ACC112 (cell line): ENCODE measurements around the gene DCAF6.
A peak's percentile ranks its signal among the peaks of the same experiment; 100 is the strongest.

Experiments
- H2AFZ ChIP-seq: fragments of 200-600 bp; sonication (generic); one replicate; pipeline ENCODE4 v1.6.0; 2017; ENCODE audit warnings: antibody characterized with exemption, low read length; ENCODE audit not compliant: unreplicated experiment
- H3K27ac ChIP-seq: fragments of 200-600 bp; sonication (generic); 2 replicates; pipeline ENCODE4 v1.5.1; 2014; ENCODE audit warnings: low read depth, mild to moderate bottlenecking, antibody characterized with exemption, low read length, moderate library complexity
- H3K27me3 ChIP-seq: fragments of 200-600 bp; sonication (generic); 2 replicates; pipeline ENCODE4 v1.6.1; 2014; ENCODE audit warnings: mild to moderate bottlenecking, antibody characterized with exemption, low read length, moderate library complexity, mixed read lengths; ENCODE audit not compliant: insufficient read depth
- H3K36me3 ChIP-seq: fragments of 200-600 bp; sonication (generic); 2 replicates; pipeline ENCODE4 v1.6.1; 2016; ENCODE audit warnings: mild to moderate bottlenecking, antibody characterized with exemption, low read length, moderate library complexity, mixed read lengths; ENCODE audit not compliant: insufficient read depth
- H3K4me1 ChIP-seq: fragments of 200-600 bp; sonication (generic); one replicate; pipeline ENCODE4 v1.6.1; 2016; ENCODE audit warnings: low read length, mixed read lengths; ENCODE audit not compliant: insufficient read depth, unreplicated experiment, control insufficient read depth
- H3K4me3 ChIP-seq: fragments of 200-600 bp; sonication (generic); 2 replicates; pipeline ENCODE4 v1.5.1; 2014; ENCODE audit warnings: mild to moderate bottlenecking, low read depth, low read length
- H3K79me2 ChIP-seq: fragments of 200-600 bp; sonication (generic); one replicate; pipeline ENCODE4 v1.6.0; 2016; ENCODE audit warnings: low read length; ENCODE audit not compliant: control insufficient read depth, unreplicated experiment, insufficient read depth

DCAF6 gene

DNA sequence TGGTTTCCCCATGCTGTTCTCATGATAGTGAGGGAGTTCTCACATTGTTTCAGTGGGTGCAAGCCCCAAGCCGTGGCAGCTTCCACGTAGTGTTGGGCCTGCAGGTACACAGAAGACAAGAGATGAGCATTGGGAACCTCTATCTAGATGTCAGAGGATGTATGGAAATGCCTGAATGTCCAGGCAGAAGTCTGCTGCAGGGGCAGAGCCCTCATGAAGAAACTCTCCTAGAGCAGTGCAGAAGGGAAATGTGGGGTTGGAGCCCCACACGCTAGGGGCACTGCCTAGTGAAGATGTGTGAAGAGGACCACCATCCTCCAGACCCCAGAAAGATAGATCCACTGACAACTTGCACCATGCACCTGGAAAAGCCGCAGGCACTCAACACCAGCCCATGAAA, 183.3 kb downstream of the DCAF6 start:
- no peaks in the 10 kb centered on the region for H3K36me3 ChIP-seq
- peaks cover 16% of the 10 kb centered on the region for H3K4me1 ChIP-seq
- no peak overlapping the region for H3K4me3 ChIP-seq
- no peaks in the 10 kb centered on the region for H3K79me2 ChIP-seq
- H3K27me3 ChIP-seq = no peaks in the 10 kb centered on the region
- no peak overlapping the region for H2AFZ ChIP-seq
- no peak overlapping the region for H3K27ac ChIP-seq

DNA sequence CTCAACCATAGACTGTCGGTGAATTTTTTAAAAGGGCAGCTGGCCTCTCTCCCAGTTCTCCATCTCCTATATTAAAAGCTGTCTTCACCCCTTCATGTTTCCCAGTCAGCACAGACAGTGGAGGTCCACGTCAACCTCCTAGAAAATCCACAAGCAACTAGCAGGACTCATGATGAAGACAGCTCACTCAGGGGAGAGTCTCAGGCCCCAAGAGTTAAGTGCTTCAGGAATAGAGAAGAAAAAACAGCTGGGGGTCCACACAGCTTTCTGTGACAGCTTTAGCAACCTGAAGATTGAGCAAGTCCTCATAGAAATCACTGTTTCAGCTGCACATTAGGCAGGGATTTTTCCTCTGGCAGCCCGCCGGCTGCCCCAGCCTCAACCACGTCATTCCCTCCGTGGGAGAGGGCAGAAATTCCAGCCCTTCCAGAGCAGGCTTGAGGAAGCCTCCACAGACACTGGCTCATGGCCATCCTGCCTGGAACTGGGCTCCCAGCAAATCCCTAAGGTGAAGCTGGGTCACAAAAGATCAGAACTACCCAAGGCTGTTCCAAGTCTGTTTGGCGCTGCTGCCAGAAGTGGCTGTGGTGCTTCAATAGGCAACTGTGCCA, 185.0 kb downstream of the DCAF6 start:
- Histone ChIP-seq H3K79me2 (no peaks in the 10 kb centered on the region), H3K27ac (peak overlapping the region; percentile 33; the same call in 1 of the 2 replicates), H3K36me3 (no peaks in the 10 kb centered on the region), H3K4me1 (peaks cover 23% of the 10 kb centered on the region), H3K27me3 (no peaks in the 10 kb centered on the region), H3K4me3 (no peak overlapping the region), H2AFZ (no peak overlapping the region)

DNA sequence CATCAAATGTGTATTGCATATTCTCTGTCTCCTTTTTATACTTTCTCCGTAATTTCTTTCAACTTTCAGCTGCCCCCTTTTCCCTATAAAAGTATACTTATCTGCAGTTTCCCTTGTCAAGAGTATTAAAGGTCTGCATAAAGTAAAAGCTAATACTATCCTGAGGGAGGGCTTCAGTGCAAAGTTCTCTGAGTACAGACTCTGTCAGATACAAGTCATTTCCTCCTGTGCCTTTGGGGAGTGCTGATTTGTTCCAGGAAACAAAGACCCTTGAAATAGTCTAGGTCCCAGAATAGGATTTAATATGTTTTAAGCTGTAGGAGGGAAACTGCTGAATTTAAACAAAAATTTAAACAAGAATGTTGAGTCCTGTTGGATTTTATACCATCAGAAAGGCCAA, 188.6 kb downstream of the DCAF6 start:
- peaks cover 23% of the 10 kb centered on the region for H3K4me1 ChIP-seq
- no peak overlapping the region for H3K4me3 ChIP-seq
- H2AFZ ChIP-seq = no peak overlapping the region
- H3K27me3 ChIP-seq = no peaks in the 10 kb centered on the region
- peaks cover 3% of the 10 kb centered on the region; the same call in 1 of the 2 replicates for H3K36me3 ChIP-seq
- H3K27ac ChIP-seq = no peak overlapping the region
- H3K79me2 ChIP-seq = no peaks in the 10 kb centered on the region
